Measurements from ENCODE around the gene FABP7.
A peak's percentile ranks its signal among the peaks of the same experiment; 100 is the strongest.

The FABP7 gene

DNA sequence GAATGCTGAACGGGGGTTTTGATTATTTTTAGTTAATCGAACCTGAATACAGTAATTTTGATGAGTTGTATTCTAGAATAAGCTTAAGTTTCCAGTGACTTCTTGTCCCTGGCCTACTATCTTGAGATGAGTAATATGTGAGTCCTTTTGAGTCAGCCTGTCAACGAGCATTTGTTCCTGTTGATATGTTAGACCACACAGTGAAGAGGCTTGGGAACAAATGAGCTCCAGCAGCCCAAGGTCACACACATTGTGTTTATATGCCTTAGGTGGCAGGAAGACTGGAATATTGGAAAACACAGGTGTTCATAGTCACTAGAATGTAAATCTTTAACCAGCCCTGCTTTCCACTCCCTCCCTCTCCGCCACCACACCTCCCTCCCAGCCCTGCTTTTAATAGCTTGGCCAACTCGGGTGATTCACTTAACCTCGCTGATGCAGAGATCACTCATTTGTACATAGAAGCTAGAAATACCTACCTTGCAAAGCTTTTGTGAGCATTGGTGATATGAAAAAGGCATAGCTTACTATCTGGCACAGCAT lies 18.7 kb downstream of the FABP7 start:
- peak; percentile 78 for DNase-seq (ENCODE audit: low spot score)

DNA sequence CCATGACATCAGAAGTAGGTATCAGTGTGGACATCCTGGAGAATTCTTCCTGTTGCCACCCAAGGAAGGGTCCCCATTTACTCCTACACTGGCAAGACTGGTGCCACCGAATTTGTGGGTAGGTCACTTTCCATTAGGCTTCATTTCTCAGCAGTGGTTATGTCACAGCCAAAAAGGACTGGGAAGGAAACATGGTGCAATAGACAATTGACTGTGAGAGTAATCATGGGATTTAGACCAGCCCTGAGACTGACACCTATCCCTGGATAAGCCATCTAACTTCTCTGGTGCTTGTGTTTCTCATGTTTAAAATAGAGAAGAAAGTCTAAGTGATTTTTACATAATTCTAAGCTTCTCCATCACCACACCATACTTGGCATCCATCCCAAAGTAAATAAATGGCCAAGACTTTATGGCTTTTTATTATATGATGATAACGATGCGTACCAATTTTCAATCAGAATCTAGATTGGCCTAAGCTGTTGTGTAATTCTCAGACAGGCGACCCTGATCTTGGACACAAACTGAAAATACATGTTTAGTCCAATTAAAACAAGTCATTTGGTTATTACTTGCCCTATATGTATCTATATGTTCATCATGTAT lies 19.7 kb downstream of the FABP7 start:
- DNase-seq (ENCODE audit: low spot score) = no peak

DNA sequence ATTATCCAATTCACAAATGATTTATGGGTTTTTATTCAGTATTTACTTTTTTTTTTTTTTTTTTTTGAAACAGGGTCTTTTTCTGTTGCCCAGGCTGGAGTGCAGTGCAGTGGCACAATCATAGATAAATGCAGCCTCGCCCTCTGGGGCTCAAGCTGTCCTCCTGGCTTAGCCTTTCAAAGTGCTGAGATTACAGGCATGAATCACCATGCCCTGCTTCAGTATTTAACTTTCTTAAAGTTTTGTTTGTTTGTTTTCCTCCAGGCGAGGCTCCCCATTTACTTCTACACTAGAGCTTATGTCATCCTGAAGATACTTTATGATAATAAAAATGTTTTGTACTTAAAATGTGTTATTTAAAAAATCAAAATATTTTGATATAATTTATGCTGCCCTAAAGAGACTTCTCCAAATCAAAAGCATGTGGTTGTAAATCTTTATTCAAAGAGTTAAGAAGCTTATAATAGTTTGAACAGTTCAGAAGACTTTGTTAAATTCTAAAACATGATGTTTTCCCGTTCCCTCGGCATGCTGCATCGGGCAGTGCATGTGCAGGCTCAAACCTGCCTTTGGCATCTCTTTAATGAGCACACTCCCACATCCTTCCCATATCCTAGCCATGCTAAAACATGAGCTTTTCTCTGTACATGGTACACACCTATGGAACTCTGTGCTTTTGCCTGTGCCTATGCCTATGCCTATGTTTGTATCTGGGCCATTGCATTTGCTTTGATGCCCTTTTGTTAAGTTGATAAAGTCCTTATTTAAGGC lies 20.6 kb downstream of the FABP7 start:
- DNase-seq (ENCODE audit: low spot score) = peak; percentile 41

DNA sequence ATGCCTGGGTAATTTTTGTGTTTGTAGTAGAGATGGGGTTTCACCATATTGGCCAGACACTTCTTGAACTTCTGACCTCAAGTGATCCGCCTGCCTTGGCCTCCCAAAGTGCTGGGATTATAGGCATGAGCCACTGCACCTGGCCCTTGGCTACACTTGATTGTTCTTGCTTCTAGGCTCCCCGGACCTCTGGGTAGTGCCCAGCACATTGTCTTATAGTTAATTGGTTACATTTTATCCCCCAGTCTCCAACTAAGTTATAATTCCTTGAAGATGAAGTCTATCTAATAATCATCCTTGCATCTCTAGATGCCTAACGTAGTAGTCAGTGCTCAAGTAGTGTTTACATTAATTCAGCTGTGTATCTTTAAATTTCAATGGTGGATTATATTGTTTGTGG lies 21.4 kb downstream of the FABP7 start:
- no peak for DNase-seq (ENCODE audit: low spot score)

DNA sequence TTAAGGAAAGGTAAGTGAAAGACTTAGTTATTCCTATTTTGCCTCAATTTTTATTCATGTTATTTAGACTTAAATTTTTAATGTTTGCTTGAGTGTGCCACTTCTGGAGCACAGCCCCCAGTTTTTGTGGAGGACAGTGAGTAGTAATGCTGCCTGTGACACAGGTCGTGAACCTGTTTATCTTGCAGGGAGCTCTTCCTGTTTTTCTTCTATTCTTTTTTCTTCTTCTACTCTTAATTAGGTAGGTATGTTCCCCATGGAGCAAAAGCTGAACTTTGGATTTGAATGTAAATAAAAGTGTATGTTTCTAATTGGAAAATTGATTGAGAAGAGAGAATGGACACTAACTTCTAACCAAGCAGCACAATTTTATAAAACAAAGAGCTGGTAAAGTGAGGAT lies 21.9 kb downstream of the FABP7 start:
- DNase-seq (ENCODE audit: low spot score) = no peak

DNA sequence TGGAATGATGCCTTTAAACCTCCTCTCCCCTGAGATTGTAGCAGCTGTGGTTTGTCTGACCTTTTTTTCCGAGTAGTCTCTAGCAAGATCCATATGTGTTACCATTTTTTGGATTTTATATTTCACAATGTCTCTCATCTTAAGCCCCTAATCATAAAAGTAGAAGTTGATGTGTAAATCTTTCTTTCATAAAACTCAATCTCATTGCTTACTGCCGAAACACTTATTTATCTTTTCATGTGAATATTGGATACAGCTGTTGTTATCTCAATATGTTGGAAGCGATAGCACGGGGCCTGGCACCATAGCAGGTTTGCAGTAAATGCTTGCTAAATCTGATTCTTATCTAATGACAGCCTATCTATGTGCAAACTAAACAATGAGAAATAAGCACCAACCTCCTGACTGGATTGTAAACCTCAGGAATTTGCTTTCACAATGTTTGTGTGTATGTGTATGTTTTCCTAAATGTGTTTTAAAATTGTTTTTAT lies 23.7 kb downstream of the FABP7 start:
- no peak for DNase-seq (ENCODE audit: low spot score)

DNA sequence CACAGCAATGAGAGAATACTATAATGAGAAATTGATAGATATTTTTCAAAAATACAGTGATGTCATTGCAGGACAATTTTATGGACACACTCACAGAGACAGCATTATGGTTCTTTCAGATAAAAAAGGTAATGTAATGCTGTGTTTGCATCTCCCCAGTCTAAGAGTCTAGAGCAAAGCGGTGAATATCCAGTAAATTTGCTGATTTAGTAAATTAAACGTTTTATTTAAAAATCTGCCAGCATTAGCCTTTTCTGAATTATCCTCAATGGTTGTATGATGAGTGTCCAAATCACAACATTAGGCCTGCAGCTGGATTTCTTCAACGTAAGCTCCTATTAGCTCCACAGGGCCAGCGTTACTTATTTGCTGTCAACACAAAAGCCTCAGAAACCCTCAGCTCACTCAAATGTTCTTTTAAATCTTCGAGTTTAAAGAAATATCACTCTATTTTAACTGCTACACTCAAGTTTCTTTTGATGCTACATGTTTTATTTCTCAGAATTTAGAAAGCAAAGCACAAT lies 25.5 kb downstream of the FABP7 start:
- no peak for DNase-seq (ENCODE audit: low spot score)

DNA sequence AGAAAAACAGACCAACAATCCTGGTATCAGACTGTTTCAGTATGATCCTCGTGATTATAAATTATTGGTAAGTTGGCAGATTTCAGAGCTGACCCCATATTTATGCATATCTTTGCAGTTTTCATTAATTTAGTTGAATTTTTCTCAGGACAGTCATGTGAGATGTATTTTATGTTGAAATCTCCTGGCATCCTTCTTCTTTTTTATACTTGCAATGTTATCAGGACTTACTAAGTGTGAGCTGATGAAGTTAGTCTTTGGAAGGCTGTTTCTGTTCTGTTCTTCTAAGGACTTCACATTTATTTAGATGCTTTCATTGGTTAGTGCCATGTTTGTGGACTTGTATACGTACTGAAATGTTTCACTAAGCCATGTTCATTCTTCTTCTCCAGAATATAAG lies 26.8 kb downstream of the FABP7 start:
- no peak for DNase-seq (ENCODE audit: low spot score)

DNA sequence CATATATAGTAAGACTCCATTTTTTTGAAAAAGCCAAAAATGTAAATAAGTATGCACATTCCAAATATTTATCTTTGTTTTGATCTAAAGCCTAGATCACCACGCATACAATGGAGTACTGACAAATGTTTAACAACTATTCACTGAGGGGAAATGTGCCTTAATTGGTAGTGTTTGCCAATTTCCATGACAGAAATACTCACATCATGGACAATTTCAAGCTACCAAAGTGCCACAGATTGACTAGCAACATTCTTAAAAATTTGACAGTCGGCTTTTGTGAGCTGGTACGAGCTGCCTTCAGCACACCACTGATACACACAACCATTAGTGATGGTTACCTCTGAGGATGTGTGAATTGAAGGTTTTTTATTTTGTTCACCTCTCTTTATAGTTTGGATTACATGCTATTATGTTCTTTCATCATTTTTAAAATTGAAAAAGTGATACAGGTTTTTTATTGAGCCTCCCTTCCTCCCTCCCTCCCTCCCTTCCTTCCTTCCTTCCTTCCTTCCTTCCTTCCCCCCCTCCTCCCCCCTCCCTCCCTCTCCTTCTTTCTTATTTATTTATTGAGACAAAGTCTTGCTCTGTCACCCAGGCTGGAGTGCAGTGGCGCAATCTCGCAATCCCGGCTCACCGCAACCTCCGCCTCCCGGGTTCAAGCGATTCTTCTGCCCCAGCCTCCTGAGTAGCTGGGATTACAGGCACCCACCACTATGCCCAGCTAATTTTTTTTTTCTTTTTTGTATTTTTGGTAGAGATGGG lies 28.8 kb downstream of the FABP7 start:
- DNase-seq (ENCODE audit: low spot score) = no peak

DNA sequence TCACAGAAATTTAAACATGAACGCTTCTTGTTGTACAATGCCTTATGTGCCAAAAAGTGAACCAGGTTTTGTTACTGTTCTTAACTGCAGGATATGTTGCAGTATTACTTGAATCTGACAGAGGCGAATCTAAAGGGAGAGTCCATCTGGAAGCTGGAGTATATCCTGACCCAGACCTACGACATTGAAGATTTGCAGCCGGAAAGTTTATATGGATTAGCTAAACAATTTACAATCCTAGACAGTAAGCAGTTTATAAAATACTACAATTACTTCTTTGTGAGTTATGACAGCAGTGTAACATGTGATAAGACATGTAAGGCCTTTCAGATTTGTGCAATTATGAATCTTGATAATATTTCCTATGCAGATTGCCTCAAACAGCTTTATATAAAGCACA lies 29.5 kb downstream of the FABP7 start:
- DNase-seq (ENCODE audit: low spot score) = no peak

DNA sequence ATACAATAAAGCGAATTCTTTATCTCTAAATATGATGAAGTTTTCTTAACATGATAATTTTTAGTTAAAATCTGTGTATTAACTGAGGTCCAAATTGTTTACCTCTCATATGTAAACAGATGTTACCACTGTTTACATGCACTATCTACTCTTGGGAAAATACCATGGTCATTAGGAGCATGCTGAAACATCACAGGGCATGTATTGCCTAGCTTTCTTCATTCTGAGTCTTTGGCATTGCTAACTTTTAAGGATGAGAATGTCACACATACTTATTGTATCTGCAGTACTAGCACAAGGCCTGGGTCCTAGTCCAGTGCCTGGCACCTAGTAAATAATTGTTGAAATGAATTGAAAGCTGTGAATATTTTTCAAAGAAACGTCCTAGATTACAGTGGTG lies 30.2 kb downstream of the FABP7 start:
- DNase-seq (ENCODE audit: low spot score) = no peak

DNA sequence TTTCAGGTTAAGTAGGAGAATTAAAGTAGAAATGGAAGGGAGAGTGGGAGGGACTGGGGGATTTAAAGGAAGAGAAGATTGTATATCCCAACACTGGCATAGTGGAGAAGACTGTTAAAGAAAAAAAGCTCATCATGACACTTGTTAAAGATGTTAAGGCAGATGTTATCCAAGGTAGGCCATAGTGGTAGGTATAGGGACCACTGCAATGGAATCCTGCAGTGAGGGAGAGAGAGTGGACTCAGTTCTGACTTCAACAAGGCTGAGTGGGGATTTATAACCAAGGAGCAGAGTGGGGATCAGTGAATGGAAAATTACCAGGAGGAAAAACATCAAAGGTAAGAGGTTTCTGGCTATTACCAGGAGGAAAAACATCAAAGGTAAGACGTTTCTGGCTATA lies 30.7 kb downstream of the FABP7 start:
- no peak for DNase-seq (ENCODE audit: low spot score)

DNA sequence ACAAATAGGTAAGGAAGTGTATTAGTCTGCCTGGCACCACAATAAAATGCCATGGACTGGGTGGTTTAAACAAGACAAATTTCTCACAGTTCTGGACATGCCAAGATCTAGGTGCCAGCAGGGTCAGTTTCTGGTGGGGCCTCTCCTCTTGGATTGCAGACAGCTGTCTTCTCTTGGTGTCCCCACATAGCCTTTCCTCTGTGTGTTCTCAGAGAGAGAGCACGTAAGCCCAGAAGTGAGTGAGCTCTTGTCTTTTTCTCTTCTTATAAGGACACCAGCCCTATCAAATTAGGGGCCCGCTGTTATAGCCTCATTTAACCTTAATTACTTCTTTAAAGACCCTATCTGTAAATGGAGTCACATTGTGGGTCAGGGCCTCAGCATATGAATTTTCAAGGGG lies 37.8 kb downstream of the FABP7 start:
- DNase-seq (ENCODE audit: low spot score) = no peak

DNA sequence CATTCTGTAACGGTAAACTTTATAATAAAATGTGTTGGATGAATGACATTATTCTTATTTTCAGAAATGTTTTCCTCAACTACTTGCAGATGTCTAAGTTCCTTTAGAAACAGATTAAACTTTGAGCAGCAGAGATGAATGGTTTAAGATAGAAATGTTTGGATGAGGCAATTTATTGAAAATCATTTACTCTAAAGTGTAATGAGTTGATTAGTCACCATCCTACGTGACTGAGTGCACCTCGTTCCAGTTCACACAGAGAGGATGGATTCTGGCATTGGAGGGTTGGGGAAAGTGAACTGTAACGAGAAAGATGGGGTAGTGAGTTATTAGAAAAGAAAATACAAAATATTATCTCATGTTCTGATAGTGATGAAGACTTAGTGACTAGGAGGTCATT lies 38.2 kb downstream of the FABP7 start:
- DNase-seq (ENCODE audit: low spot score) = no peak

DNA sequence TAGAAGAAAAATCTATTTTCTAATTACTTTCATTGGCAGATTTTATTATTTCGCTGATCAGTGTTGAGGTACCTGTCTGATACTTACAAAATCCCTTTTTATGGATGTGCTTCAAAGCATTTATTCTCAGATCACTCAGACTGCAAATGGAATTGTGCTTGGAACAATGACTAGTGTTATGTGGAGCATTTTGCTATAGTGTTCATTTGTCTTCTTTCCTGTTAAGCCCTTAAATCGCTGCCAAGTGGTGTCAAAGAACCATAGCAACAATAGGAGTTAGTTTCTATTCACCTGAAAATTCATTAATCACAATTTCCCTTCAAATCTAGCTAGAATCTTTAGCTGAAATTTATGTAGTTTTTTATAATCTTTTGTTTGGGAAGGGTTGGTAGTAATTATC lies 39.4 kb downstream of the FABP7 start:
- no peak for DNase-seq (ENCODE audit: low spot score)

DNA sequence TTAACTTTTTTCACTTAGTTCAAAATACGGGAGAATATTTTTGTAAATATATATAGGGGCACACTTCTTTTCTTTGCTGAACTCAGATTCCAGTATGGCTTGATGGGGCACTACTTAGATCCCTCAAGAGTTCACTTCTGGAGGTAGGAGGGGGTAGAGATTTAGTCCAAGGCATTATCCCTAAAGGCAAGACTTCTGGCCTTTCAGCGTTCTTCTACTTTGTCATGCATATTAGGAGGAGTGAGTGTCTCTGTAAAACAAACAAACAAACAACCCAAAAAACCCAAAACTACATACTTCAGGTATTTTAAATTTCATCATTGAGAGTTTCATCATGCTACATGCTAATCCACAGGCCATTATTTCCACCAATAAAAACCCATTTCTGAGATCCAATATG lies 41.6 kb downstream of the FABP7 start:
- DNase-seq (ENCODE audit: low spot score) = no peak

DNA sequence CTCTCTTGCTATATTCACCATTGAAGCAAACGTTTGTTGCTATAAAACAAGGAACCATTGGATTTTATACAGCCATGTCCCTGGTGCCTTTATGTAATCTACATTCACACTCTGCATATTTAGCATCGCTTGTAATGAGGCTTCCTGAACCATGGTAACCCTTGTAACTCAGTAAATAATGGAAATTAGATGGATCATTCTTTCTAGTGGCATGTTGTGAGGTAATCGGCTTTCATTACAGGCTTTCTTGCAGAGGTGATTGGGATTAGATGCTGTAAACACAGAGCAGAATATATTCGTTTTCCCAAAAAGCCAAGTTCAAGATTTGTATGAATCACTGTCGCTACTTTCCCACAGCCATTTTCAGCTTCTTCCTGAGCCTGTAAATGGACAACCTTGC lies 45.6 kb downstream of the FABP7 start:
- no peak for DNase-seq (ENCODE audit: low spot score)

DNA sequence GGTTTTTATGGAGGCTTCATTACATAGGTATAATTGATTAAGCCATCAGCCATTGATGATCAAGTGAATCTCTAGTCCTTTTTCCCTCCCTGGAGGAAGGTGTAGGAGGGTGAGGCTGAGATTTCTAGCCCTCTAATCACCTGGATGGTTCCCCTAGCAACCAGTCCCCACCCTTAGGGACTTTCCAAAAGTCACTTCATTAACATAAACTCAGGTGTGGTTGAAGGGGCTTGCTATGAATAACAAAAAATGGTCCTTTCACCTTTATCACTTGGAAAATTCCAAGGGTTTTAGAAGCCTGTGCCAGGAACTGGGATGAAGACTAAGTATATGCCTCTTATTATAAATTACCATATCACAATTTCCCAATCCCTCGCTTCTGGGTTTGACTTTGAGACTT lies 49.9 kb downstream of the FABP7 start:
- no peak for DNase-seq (ENCODE audit: low spot score)

DNA sequence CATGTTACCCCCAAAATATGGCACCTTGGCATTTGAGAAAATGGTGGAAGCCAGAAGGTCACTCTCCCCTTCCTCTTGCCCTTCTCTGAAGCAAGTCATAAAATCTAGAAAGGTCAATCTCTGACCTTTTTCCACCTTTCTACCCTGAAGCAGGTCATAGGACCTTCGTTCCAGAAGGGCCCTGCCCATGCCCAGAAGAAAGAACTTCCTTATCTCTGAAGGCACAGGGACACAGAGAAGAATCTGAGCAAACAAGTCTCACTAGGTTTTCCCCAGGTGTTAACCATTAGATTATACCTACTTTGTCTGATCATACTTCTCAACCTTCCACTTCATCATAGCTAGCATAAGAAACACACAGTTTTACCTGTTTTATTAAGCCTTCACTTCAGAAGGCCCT lies 52.0 kb downstream of the FABP7 start:
- DNase-seq (ENCODE audit: low spot score) = no peak

DNA sequence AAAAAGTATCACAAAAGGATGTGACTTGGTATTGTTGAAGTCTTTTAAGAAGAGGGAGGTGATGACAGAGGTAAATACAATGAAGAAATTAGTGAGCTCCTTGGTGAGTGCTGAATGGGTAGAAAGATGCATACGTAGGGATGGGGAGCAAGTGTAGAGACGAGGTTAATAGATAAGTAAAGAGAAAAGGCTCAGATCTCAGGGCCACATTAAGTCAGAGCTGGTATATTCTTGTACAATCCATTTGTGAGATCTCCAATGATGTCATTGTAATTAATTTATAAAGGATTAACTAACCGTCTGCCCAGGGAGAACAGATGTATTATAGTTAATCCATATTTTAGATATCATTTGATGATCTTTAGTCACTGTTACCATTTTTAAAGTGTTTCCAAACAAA lies 52.9 kb downstream of the FABP7 start:
- no peak for DNase-seq (ENCODE audit: low spot score)

DNA sequence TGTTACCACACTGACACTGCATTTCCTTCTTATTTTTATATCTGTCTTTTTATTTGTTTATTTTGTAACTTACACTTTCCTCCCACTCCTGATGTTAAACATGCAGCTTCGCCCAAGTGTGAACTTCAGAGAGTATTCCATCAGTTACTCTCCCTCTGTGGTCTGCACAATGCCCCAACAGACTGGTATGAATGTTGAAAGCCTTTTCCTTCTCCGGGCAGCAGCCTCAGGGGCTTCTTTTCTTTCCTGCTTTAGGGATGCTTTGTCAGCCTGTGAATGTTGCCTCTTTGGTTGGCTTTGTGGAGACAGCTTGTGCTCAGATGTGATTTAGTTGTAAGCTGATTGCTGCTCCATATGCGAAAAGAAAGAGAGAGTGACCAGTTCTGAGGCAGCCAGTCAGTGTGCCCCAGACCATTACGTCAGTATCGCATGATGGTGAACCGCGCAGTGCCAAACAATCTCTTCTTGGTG lies 53.5 kb downstream of the FABP7 start:
- DNase-seq (ENCODE audit: low spot score) = no peak
